Naive thymus-derived CD8-positive, alpha-beta T cell (primary cell): ENCODE data around the gene CACNA1C. TPM values are rescaled to one million over a fixed set of nuclear protein-coding genes. Genes with fewer than 3 reads are reported as not detected.

Source experiments
- ATAC-seq, 2 donors: fragments of 150-1000 bp; cut with Tn5 transposase in 1 of 2; sonication (Bioruptor Pico), chemical (Tn5 transposase) in 1 of 2; 1 replicate in 1 of 2; 2 replicates in 1 of 2; pipeline ENCODE4 v1.10.0; 2021; ENCODE audit warnings: mild to moderate bottlenecking in 2 of 2, moderate library complexity in 2 of 2
- POLR2A ChIA-PET: fragments of 350-600 bp; sonication (Branson Sonifier 250); formaldehyde crosslinking; loops from one replicate; lab custom pipeline; 2021; ENCODE audit warnings: antibody characterized with exemption; lab: Charles Lee
- DNase-seq, 10 donors: peaks; one replicate each; pipeline versions ENCODE4 v3.0.0 to v3.0.0-alpha.2; 2020 to 2022
- H3K27ac Mint-ChIP-seq, 10 donors: one replicate each; pipeline ENCODE4 v1.8.0; 2020 to 2022; ENCODE audit warnings: mild to moderate bottlenecking in 10 of 10, mixed read lengths in 10 of 10, moderate library complexity in 4 of 10, inconsistent platforms in 1 of 10
- H3K27me3 Mint-ChIP-seq, 5 donors: one replicate each; pipeline ENCODE4 v1.8.0; 2021 to 2022; ENCODE audit warnings: mixed read lengths in 5 of 5
- H3K36me3 Mint-ChIP-seq, 3 donors: one replicate each; pipeline ENCODE4 v1.8.0; 2020 to 2022; ENCODE audit warnings: mixed read lengths in 3 of 3, mild to moderate bottlenecking in 2 of 3, inconsistent platforms in 1 of 3
- H3K4me1 Mint-ChIP-seq, 4 donors: one replicate each; pipeline ENCODE4 v1.8.0; 2021 to 2022; ENCODE audit warnings: mixed read lengths in 4 of 4
- H3K4me3 Mint-ChIP-seq, 10 donors: one replicate each; pipeline ENCODE4 v1.8.0; 2020 to 2022; ENCODE audit warnings: mild to moderate bottlenecking in 10 of 10, mixed read lengths in 10 of 10, moderate library complexity in 6 of 10, inconsistent platforms in 1 of 10
- H3K9me3 Mint-ChIP-seq, 9 donors: one replicate each; pipeline ENCODE4 v1.8.0; 2020 to 2022; ENCODE audit warnings: mixed read lengths in 9 of 9, mild to moderate bottlenecking in 3 of 9, inconsistent platforms in 1 of 9, moderate library complexity in 1 of 9
- polyA plus RNA-seq, 3 donors: library from polyadenylated mRNA; unstranded; fragments of 300-500 nt; fragmentation: Illumina TruSeq; gene quantifications; one replicate each; pipeline ENCODE4 v1.2.3, GENCODE V29; 2021
- total RNA-seq, 8 experiments: library from RNA in 2 of 8; stranded (reverse) in 2 of 8; gene quantifications; one replicate each; pipeline ENCODE4 v1.2.3 and lab custom pipeline; 2021 to 2026

CACNA1C gene
- total and polyA plus RNA-seq, 5 experiments from 2014 or later: 0.05 to 0.21 (median 0.16) TPM

DNA sequence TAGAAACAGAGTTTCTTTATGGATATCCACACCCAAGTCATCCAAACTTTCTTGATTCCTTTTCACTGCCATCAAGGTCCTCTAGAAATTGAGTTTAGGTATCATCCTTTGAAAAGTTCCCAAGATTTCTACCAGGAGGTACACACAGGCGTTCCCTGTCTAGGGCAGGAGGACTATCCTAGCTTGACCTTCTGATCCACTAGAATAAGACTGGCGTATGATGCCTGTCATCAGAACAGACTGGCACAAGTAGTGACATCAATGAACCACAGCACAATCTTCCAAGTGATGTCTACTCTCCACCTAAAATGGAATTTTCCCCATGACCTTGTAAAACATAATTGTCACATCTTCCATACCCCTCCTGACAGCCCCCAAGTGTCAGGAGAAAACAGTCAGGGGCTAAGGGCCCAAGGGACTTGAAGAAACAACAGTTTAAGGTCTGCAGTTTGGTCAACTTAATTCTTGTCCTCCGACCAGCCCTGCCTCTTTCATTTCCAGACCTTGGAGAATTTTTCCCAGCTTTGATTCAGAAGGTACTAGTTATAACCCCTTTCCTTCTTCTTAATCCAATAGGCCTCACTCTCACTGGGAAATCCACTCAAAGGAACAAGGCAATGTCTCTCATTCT, 641.3 kb downstream of the CACNA1C start:
- Mint-ChIP-seq H3K27me3 (peaks cover 0 to 5% (median 1%) of the 10 kb centered on the region in 5 donors), H3K9me3 (peaks cover 0 to 1% (median 0%) of the 10 kb centered on the region in 9 donors)

DNA sequence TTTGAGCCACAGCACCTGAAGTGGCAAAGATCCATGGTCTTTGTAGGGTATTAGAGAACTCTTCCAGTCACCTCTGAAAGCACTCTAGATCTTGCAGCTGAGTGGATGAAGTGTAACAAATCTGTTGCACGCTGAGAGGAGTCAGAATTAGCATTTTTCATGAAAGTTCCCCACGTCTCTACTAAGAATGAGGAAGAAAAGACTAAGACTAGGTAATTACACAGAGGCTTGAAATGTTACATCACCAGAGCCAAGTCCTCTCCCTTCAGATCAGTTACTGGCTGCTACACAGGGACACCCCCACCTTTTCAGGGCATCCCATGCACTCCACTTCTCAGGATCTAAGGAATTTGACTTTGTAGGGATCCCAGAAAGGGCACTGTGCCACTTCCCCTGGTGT, 643.3 kb downstream of the CACNA1C start:
- POLR2A ChIA-PET: no interaction called here
- peaks cover 0 to 4% (median 0%) of the 10 kb centered on the region in 9 donors for H3K9me3 Mint-ChIP-seq
- DNase-seq (no peak), ATAC-seq (no peak)
- H3K36me3 Mint-ChIP-seq: peaks cover 0 to 5% (median 2%) of the 10 kb centered on the region in 3 donors
- H3K27ac Mint-ChIP-seq: peak overlapping the region in 1 of 10 donors; percentile 58
- H3K4me3 Mint-ChIP-seq: no peak overlapping the region
- H3K4me1 Mint-ChIP-seq: peaks cover 16 to 25% (median 22%) of the 10 kb centered on the region in 4 donors
- peaks cover 0 to 6% (median 5%) of the 10 kb centered on the region in 5 donors for H3K27me3 Mint-ChIP-seq

More for the DNA sequence above, 641.3 kb downstream of the CACNA1C start:
- H3K27ac Mint-ChIP-seq: peak overlapping the region in 4 of 10 donors; percentile 34 to 72 (median 61)
- H3K4me3 Mint-ChIP-seq: peak overlapping the region in 7 of 10 donors; percentile 48 to 100 (median 82)
- ATAC-seq (no peak), DNase-seq (no peak)
- H3K36me3 Mint-ChIP-seq: peaks cover 0 to 2% (median under 1%) of the 10 kb centered on the region in 3 donors
- H3K4me1 Mint-ChIP-seq: peaks cover 32 to 44% (median 41%) of the 10 kb centered on the region in 4 donors
- POLR2A ChIA-PET: interaction anchor here (0.6 to 5.2 kb wide), 2 partner anchors 101 to 116 kb away, joined by 3 to 51 read pairs; partner anchors contain the start of gene FKBP4

DNA sequence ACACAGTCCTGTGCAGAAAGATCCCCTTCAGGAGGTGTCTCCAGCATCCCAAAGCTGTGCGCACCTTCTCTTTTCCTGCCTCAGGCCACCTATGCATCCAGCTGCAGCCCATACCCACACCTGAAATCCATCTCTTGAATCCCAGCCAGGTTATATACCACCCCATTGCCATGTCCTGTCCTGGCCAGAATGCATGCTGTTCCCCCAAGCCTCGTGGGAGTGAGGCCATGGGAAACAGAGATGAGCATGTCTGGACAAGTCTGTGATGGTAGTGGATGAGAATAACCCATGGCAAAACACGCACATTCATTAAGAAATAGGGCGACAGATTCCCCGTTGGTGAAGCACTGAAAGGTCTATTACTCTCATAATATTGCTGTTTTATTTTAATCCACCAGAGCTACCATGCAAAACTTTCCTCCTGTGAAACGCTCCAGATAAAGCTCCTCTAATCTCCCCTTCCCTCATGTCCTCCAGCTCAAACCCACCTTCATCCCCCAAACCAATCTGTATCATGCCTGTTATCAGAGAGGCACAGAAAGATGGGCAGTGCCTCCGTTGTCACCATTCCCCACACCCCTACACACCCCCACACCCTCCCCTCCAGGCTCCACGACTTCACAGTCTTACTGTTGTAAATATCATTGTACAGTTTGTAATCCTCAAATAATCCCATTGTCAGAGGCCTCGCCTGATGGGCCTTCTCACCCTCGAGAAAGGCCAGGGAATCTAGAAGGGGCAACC, 644.4 kb downstream of the CACNA1C start:
- peak overlapping the region in 2 of 10 donors; percentile 13 to 48 for H3K27ac Mint-ChIP-seq
- ATAC-seq (no peak), DNase-seq (no peak)
- peaks cover 11 to 17% (median 17%) of the 10 kb centered on the region in 4 donors for H3K4me1 Mint-ChIP-seq
- POLR2A ChIA-PET: no interaction called here
- peaks cover 0 to 5% (median 2%) of the 10 kb centered on the region in 3 donors for H3K36me3 Mint-ChIP-seq
- peaks cover 0 to 8% (median 7%) of the 10 kb centered on the region in 5 donors for H3K27me3 Mint-ChIP-seq
- no peak overlapping the region for H3K4me3 Mint-ChIP-seq
- peaks cover 0 to 5% (median 0%) of the 10 kb centered on the region in 9 donors for H3K9me3 Mint-ChIP-seq

DNA sequence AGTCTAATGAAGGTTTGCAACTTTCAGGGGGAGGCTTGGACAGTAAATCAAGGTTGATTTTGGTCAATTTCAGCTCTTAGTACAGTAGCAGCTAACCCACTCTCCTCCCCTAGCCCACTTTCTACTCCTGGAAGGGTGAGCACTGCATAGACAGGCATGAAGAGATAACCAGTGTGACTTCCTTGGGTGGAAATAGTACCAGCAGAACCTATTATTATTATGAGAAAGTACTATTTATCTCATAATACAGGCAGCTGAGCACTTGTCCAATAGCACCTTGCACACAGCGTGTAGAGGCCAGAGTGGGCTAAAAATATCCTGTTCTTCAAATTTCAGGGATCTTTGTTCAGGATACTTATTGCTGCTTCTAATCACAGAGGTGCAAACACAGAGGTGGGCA, 645.8 kb downstream of the CACNA1C start:
- Mint-ChIP-seq H3K27me3 (peaks cover 0 to 12% (median 7%) of the 10 kb centered on the region in 5 donors), H3K27ac (no peak overlapping the region), H3K9me3 (peaks cover 0 to 5% (median 0%) of the 10 kb centered on the region in 9 donors), H3K4me3 (no peak overlapping the region), H3K36me3 (peaks cover 0 to 5% (median 4%) of the 10 kb centered on the region in 3 donors), H3K4me1 (peaks cover 3 to 4% (median 4%) of the 10 kb centered on the region in 4 donors)
- no peak for ATAC-seq
- POLR2A ChIA-PET: no interaction called here
- DNase-seq: no peak

DNA sequence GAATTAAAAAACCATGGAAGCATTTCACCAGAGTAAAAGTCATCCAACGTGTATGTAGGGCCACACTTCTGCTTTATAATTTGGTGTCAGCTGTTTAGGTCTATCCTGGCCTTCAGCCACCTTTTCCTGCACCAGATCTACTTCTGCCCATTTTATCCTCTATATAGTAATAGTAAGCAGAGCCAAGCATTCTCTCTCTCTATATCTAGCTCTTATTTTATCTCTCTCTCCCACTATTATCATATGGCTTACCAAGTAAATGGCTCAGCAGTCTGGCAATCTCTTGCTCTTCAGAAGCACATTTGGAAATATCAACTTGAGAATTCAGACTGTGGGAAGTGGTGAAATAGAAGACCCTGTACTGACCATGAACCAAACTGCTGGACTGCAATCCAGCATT, 657.9 kb downstream of the CACNA1C start:
- H3K4me3 Mint-ChIP-seq: no peak overlapping the region
- ATAC-seq (no peak), DNase-seq (no peak)
- POLR2A ChIA-PET: no interaction called here
- no peaks in the 10 kb centered on the region for H3K4me1 Mint-ChIP-seq
- H3K9me3 Mint-ChIP-seq: peaks cover 11 to 29% (median 20%) of the 10 kb centered on the region in 9 donors
- peaks cover 2 to 11% (median 3%) of the 10 kb centered on the region in 5 donors for H3K27me3 Mint-ChIP-seq
- H3K27ac Mint-ChIP-seq: no peak overlapping the region
- H3K36me3 Mint-ChIP-seq: peaks cover 0 to 23% (median 8%) of the 10 kb centered on the region in 3 donors

DNA sequence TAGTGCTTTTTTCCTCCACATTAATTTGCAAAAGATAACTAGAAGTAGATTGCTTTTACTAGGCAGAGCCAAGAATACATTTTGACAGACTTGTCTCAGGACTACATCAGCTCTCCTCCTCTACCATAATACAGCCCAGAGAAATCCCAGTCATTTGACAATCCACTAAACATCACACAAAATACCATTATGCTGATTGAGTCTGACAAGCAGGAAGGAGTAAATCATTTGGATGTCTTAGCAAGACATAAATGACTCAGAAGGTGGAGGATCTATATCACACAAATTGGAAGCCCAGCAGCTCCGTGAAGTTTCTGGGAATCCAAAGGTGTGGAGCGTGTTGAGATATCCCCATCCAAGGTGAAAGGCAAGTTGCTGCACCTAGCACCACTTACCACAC, 666.6 kb downstream of the CACNA1C start:
- Mint-ChIP-seq H3K27me3 (peaks cover 5 to 18% (median 8%) of the 10 kb centered on the region in 5 donors), H3K4me3 (no peak overlapping the region), H3K27ac (no peak overlapping the region), H3K4me1 (no peaks in the 10 kb centered on the region), H3K36me3 (no peaks in the 10 kb centered on the region), H3K9me3 (no peaks in the 10 kb centered on the region)
- POLR2A ChIA-PET: no interaction called here
- DNase-seq (no peak), ATAC-seq (no peak)

DNA sequence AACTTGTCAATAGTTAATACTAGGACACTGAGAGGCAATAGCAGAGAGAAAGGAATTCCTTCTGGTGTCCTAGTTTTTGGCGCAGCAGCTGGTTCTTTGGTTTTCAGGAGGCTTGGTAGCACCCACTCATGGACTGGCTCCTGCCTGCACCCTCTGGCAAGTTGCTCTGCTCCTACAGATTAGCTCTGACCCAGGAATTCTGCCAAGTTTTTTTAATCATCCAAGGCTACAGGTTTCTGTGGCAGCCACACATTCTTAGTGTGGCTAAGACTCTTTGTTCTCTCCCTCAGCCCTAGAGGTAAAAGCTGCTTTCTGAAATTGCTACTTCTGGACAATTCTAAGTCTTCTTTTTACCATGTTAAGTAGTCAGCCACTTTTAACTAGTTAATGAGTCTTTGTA, 670.0 kb downstream of the CACNA1C start:
- H3K36me3 Mint-ChIP-seq: no peaks in the 10 kb centered on the region
- H3K27ac Mint-ChIP-seq: no peak overlapping the region
- ATAC-seq (no peak), DNase-seq (no peak)
- no peaks in the 10 kb centered on the region for H3K9me3 Mint-ChIP-seq
- H3K4me3 Mint-ChIP-seq: no peak overlapping the region
- no peaks in the 10 kb centered on the region for H3K4me1 Mint-ChIP-seq
- peaks cover 0 to 6% (median 0%) of the 10 kb centered on the region in 5 donors for H3K27me3 Mint-ChIP-seq
- POLR2A ChIA-PET: no interaction called here

DNA sequence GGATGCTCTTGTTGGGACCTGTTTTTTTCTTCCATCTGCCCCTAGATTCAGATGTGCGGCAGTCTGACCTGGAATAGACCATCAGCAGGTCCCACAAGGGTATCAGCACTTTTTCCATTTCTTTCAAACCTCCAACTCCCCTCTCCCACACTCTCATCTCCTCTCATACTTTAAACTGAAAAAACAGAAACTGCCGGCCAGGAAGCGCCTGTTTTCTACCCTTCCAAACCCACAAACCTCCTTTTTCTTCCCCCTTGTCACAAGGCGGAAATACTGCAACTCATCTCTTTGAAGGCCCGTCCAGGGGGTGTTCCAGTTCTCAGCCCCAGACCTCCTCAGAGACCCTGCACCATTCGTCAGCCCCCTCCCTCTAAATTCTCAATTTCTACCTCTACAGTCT, 679.5 kb downstream of the CACNA1C start:
- POLR2A ChIA-PET: interaction anchor here (1.1 kb wide), 1 partner anchor 41 kb away, joined by 3 read pairs; no protein-coding TSS in a partner anchor
- peak overlapping the region in 6 of 10 donors; percentile 11 to 82 (median 52) for H3K27ac Mint-ChIP-seq
- peaks cover 12 to 18% (median 15%) of the 10 kb centered on the region in 4 donors for H3K4me1 Mint-ChIP-seq
- no peaks in the 10 kb centered on the region for H3K36me3 Mint-ChIP-seq
- ATAC-seq (no peak), DNase-seq (no peak)
- H3K4me3 Mint-ChIP-seq: peak overlapping the region in 8 of 10 donors; percentile 13 to 85 (median 48)
- H3K27me3 Mint-ChIP-seq: peaks cover 0 to 8% (median 4%) of the 10 kb centered on the region in 5 donors
- H3K9me3 Mint-ChIP-seq: no peaks in the 10 kb centered on the region

DNA sequence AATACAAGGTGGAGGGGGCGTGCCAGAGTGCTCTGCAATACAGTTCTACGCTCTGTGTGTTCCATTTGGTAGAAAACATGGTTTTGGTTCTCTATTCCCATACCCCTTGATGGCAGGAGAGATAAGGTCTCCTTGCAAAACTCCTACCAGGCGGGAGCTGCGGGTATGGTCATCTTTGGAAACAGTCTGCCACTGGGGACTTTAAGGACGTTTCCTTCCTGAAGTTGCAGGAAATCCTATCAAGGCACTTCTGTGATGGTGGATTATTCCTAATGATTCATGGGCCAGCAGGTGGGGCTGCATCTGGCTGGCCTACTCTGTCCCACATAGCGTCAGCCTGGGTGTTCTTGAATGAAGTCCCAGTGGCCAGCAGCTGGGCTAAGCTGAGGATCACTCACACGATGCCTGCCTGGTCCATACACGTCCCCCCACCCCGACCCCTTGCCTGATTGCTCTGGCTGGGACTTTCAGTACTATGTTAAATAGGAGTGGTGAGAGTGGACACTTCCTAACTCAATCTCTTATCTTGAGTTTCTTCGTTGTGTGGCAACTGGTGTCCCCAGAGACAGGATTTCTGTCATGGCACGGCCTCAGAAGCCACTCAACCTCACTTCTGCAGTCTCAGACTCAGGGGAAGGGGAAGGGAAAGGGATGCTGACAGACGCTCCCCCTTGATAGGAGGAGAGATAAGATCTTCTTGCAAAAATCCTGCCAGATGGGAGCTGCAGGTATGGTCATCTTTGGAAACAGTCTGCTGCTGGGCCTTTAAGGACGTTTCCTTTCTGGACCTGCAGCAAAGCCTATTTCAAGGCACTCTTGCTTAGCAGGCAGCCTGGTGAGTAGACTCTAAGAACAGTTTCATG, 680.9 kb downstream of the CACNA1C start:
- ATAC-seq: no peak
- POLR2A ChIA-PET: interaction anchor here (1.1 kb wide), 1 partner anchor 43 kb away, joined by 3 read pairs; no protein-coding TSS in a partner anchor

DNA sequence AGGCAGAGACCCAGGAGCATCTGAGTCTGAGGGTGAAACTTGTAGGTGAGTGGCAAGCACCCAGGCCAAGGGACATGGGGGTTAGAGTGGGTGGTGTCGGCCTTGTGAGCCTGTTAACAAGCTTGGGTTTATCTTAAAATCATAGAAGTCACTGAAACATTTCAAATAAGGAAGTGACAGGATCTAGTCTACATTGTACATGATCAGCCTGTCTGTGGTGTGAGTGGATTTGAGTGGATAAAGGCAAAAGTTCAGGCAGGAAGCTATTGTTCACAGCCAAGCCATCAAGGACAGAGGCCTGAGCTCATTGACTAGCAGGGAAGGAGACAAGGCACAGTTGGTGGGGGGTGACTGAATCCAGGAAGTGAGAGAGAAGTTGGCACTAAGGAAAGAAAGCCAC, 682.6 kb downstream of the CACNA1C start:
- DNase-seq: no peak
- ATAC-seq: no peak
- POLR2A ChIA-PET: no interaction called here
- H3K9me3 Mint-ChIP-seq: no peaks in the 10 kb centered on the region
- H3K27me3 Mint-ChIP-seq: peaks cover 0 to 8% (median 4%) of the 10 kb centered on the region in 5 donors
- peaks cover 12 to 23% (median 16%) of the 10 kb centered on the region in 4 donors for H3K4me1 Mint-ChIP-seq
- no peak overlapping the region for H3K4me3 Mint-ChIP-seq
- H3K36me3 Mint-ChIP-seq: no peaks in the 10 kb centered on the region
- peak overlapping the region in 1 of 10 donors; percentile 66 for H3K27ac Mint-ChIP-seq

More for the DNA sequence above, 680.9 kb downstream of the CACNA1C start:
- DNase-seq: no peak
- Mint-ChIP-seq H3K36me3 (no peaks in the 10 kb centered on the region), H3K9me3 (no peaks in the 10 kb centered on the region), H3K4me3 (no peak overlapping the region), H3K4me1 (peaks cover 12 to 18% (median 15%) of the 10 kb centered on the region in 4 donors), H3K27ac (peak overlapping the region in 1 of 10 donors; percentile 71), H3K27me3 (peaks cover 0 to 8% (median 4%) of the 10 kb centered on the region in 5 donors)

DNA sequence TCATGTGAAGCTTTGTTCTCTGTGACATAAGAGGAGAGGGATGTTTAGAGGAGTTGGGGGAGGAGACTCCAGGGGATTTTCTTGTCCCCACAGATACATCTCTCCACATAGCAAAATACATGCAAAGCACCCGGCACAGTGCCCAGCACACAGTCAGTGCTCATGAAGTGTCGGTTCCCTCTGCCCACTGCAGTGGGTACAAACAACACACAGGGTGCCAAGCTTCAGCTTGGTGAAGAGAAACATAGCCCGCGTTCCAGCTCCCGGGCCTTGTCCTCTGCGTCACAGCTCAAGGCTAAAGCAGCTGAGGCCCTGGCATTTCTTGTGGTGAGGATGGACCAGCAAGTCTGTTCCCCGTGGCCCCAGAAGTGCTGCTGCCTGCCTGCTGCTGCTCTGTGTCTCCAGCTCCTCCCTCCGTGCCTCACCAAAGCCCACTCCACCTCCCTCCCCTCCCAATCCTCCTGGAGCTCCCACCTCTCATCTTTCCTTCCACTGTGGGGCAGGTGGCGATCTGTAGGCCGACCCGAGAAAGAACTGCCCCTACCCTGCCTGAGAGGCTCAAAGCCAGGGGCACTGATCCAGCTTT, 685.0 kb downstream of the CACNA1C start:
- H3K4me3 Mint-ChIP-seq: no peak overlapping the region
- no peaks in the 10 kb centered on the region for H3K36me3 Mint-ChIP-seq
- H3K4me1 Mint-ChIP-seq: peaks cover 6 to 12% (median 7%) of the 10 kb centered on the region in 4 donors
- H3K9me3 Mint-ChIP-seq: no peaks in the 10 kb centered on the region
- peaks cover 0 to 3% (median 2%) of the 10 kb centered on the region in 5 donors for H3K27me3 Mint-ChIP-seq
- POLR2A ChIA-PET: no interaction called here
- H3K27ac Mint-ChIP-seq: no peak overlapping the region
- DNase-seq: no peak
- no peak for ATAC-seq

DNA sequence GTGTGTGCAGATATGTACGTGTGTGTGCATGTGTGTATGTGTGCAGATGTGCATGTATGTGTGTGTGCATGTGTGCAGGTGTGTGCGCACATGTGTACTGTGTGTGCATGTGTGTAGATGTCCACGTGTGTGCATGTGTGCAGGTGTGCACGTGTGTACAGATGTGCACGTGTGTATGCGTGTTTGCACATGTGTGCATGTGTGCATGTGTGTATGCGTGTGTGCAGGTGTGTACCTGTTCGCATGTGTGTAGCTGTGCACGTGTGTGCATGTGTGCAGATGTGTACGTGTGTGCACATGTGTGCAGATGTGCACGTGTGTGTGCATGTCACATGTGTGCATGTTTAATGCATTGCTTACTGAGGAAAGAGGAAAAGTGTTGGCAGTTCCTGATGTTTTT, 686.3 kb downstream of the CACNA1C start:
- DNase-seq (no peak), ATAC-seq (no peak)
- H3K4me1 Mint-ChIP-seq: peaks cover 0 to 4% (median 1%) of the 10 kb centered on the region in 4 donors
- no peak overlapping the region for H3K4me3 Mint-ChIP-seq
- POLR2A ChIA-PET: no interaction called here
- no peaks in the 10 kb centered on the region for H3K36me3 Mint-ChIP-seq
- peaks cover 0 to 3% (median 2%) of the 10 kb centered on the region in 5 donors for H3K27me3 Mint-ChIP-seq
- no peaks in the 10 kb centered on the region for H3K9me3 Mint-ChIP-seq
- H3K27ac Mint-ChIP-seq: no peak overlapping the region
